IMR-90 (cell line): ENCODE data around the gene IKBIP. TPM values are rescaled to one million over a fixed set of nuclear protein-coding genes. Genes with fewer than 3 reads are reported as not detected.

ENCODE experiments used
- ATAC-seq: fragments of 200-7000 bp; cut with Tn5 transposase; 2 replicates; pipeline ENCODE4 v1.9.1; 2020; ENCODE audit warnings: low read depth, mild to moderate bottlenecking, moderate library complexity
- BruUV-seq: library from RNA; stranded (reverse); fragments of 400-500 nt; replicated peaks from 2 replicates; lab custom pipeline; 2021; lab: Mats Ljungman, UMichigan
- CTCF ChIA-PET: fragments of 300-600 bp; formaldehyde crosslinking; extraction: SDS; loops from one replicate; lab custom pipeline; 2021; ENCODE audit warnings: antibody characterized with exemption; lab: Yijun Ruan, JAX
- POLR2A ChIA-PET: fragments of 300-600 bp; sonication (Branson Sonifier 250); formaldehyde crosslinking; loops from one replicate; lab custom pipeline; 2022; ENCODE audit warnings: antibody characterized with exemption; ENCODE audit not compliant: unreplicated experiment; lab: Charles Lee
- DNase-seq: peaks from one replicate; pipeline ENCODE4 v3.0.0; 2013
- H2AFZ ChIP-seq: replicated peaks from 2 replicates; pipeline ENCODE3; 2013; ENCODE audit warnings: low read length, mild to moderate bottlenecking; ENCODE audit not compliant: poor library complexity
- H2AK5ac ChIP-seq: 2 replicates; pipeline ENCODE4 v1.6.1; 2013; ENCODE audit warnings: low read depth, low read length, inconsistent platforms
- H2AK9ac ChIP-seq: replicated peaks from 2 replicates; pipeline ENCODE3; 2013; ENCODE audit warnings: mild to moderate bottlenecking, low read depth, low read length, moderate library complexity; ENCODE audit not compliant: poor library complexity
- H2BK120ac ChIP-seq: 2 replicates; pipeline ENCODE4 v1.6.1; 2013; ENCODE audit warnings: low read depth, low read length, inconsistent platforms
- H2BK15ac ChIP-seq: 3 replicates; pipeline ENCODE4 v1.6.1; 2013; ENCODE audit warnings: low read depth, low read length, inconsistent platforms
- H2BK20ac ChIP-seq: 2 replicates; pipeline ENCODE4 v1.6.1; 2013; ENCODE audit warnings: low read depth, mild to moderate bottlenecking, inconsistent platforms, low read length, moderate library complexity
- H2BK5ac ChIP-seq: 2 replicates; pipeline ENCODE4 v1.6.1; 2013; ENCODE audit warnings: mild to moderate bottlenecking, low read depth, low read length, inconsistent platforms; ENCODE audit not compliant: poor library complexity, severe bottlenecking
- H3K14ac ChIP-seq: replicated peaks from 2 replicates; pipeline ENCODE4 v1.6.1; 2013; ENCODE audit warnings: low read depth, low read length, inconsistent platforms
- H3K18ac ChIP-seq: 2 replicates; pipeline ENCODE4 v1.6.1; 2013; ENCODE audit warnings: low read depth, low read length, control low read depth
- H3K23ac ChIP-seq: 2 replicates; pipeline ENCODE4 v1.6.1; 2013; ENCODE audit warnings: low read depth, low read length, inconsistent platforms
- H3K27ac ChIP-seq: 2 replicates; pipeline ENCODE4 v1.5.1; 2013; ENCODE audit warnings: mild to moderate bottlenecking, control low read depth, low read length; ENCODE audit not compliant: insufficient read depth
- H3K27me3 ChIP-seq: 2 replicates; pipeline ENCODE4 v1.6.1; 2013; ENCODE audit warnings: low read length; ENCODE audit not compliant: control insufficient read depth, insufficient read depth
- H3K36me3 ChIP-seq: 2 replicates; pipeline ENCODE4 v1.6.1; 2013; ENCODE audit warnings: low read length, mixed read lengths; ENCODE audit not compliant: control insufficient read depth, insufficient read depth
- H3K4ac ChIP-seq: 2 replicates; pipeline ENCODE4 v1.6.1; 2013; ENCODE audit warnings: low read depth, low read length, inconsistent platforms
- H3K4me1 ChIP-seq: 2 replicates; pipeline ENCODE4 v1.6.1; 2013; ENCODE audit warnings: low read length, mixed read lengths; ENCODE audit not compliant: control insufficient read depth, insufficient read depth
- H3K4me2 ChIP-seq: 2 replicates; pipeline ENCODE4 v1.6.1; 2013; ENCODE audit warnings: low read depth, mild to moderate bottlenecking, control low read depth, low read length, moderate library complexity
- H3K4me3 ChIP-seq: 2 replicates; pipeline ENCODE4 v1.5.1; 2013; ENCODE audit warnings: low read depth, mild to moderate bottlenecking, control low read depth, low read length, moderate library complexity; ENCODE audit not compliant: insufficient read depth
- H3K56ac ChIP-seq: 2 replicates; pipeline ENCODE4 v1.6.1; 2013; ENCODE audit warnings: low read length, inconsistent platforms; ENCODE audit not compliant: insufficient read depth; ENCODE audit errors: extremely low read depth
- H3K79me1 ChIP-seq, 2 experiments: 2 replicates each; pipeline ENCODE4 v1.6.1; 2013; ENCODE audit warnings: low read length in 2 of 2, inconsistent platforms in 1 of 2, low read depth in 1 of 2
- H3K9ac ChIP-seq: 2 replicates; pipeline ENCODE4 v1.6.1; 2013; ENCODE audit warnings: low read depth, low read length, control low read depth
- H3K9me1 ChIP-seq: 2 replicates; pipeline ENCODE4 v1.6.1; 2013; ENCODE audit warnings: low read length, inconsistent platforms; ENCODE audit not compliant: insufficient read depth
- H3K9me3 ChIP-seq: 2 replicates; pipeline ENCODE4 v1.6.1; 2013; ENCODE audit warnings: low read length; ENCODE audit not compliant: control insufficient read depth, insufficient read depth
- H4K20me1 ChIP-seq: 2 replicates; pipeline ENCODE4 v1.6.1; 2013; ENCODE audit warnings: low read length, inconsistent platforms; ENCODE audit not compliant: insufficient read depth
- H4K5ac ChIP-seq: 2 replicates; pipeline ENCODE4 v1.6.1; 2013; ENCODE audit warnings: mild to moderate bottlenecking, low read depth, low read length, control low read depth
- H4K8ac ChIP-seq, 2 experiments: 2 replicates each; pipeline ENCODE4 v1.6.1; 2013; ENCODE audit warnings: low read depth in 2 of 2, low read length in 2 of 2, control low read depth in 1 of 2, inconsistent platforms in 1 of 2
- H4K91ac ChIP-seq: 2 replicates; pipeline ENCODE4 v1.6.1; 2013; ENCODE audit warnings: low read depth, low read length, inconsistent platforms; ENCODE audit not compliant: insufficient read depth
- CEBPB ChIP-seq: IDR thresholded peaks from 2 replicates; pipeline ENCODE4 v1.6.1; 2012; ENCODE audit warnings: low read depth, low read length, improper control_type of control experiment
- CHD1 ChIP-seq: IDR thresholded peaks from 2 replicates; pipeline ENCODE4 v1.6.1; 2012; ENCODE audit warnings: low read depth, low read length, improper control_type of control experiment
- MAFK ChIP-seq: IDR thresholded peaks from 2 replicates; pipeline ENCODE4 v1.6.1; 2012; ENCODE audit warnings: low read depth, low read length, improper control_type of control experiment
- RCOR1 ChIP-seq: IDR thresholded peaks from 2 replicates; pipeline ENCODE4 v1.6.1; 2012; ENCODE audit warnings: mild to moderate bottlenecking, low read length, improper control_type of control experiment; ENCODE audit not compliant: insufficient replicate concordance
- WGBS, 2 experiments: methylation state at CpG; one replicate each; pipeline versions ENCODE4 v1.1.5 to v1.1.7; 2013; ENCODE audit warnings: missing lambda C conversion rate in 2 of 2; ENCODE audit not compliant: insufficient read length in 1 of 2; ENCODE audit errors: extremely low coverage in 2 of 2; 5-methylcytosine and 5-hydroxymethylcytosine counted together
- dilution Hi-C: fragments of 300-500 bp; cut with HindIII; formaldehyde crosslinking; loops from one replicate; pipeline ENCODE4 v1.14.3; 2018; ENCODE audit warnings: low sequenced_read_pairs; ENCODE audit not compliant: unreplicated experiment
- in situ Hi-C: fragments of 300-500 bp; cut with MboI; formaldehyde crosslinking; loops from 3 replicates; pipeline ENCODE4 v1.14.3; 2019; ENCODE audit warnings: low sequenced_read_pairs, inconsistent platforms, mixed read lengths
- intact Hi-C: fragments of 100-400 bp; cut with micrococcal nuclease; formaldehyde crosslinking; loops from 2 replicates; pipeline ENCODE4 v1.10.0; 2022
- polyA plus RNA-seq, 3 experiments: library from polyadenylated mRNA; depleted of rRNA; stranded (reverse); fragments of >200 nt; gene quantifications; 2 replicates each; pipeline ENCODE4 v1.2.3, GENCODE V29; 2012; ENCODE audit warnings: low replicate concordance in 1 of 3
- total RNA-seq: library from RNA; depleted of rRNA; stranded (reverse); fragments of >200 nt; gene quantifications from 2 replicates; pipeline ENCODE4 v1.2.3, GENCODE V29; 2012

The IKBIP gene
- total and polyA plus RNA-seq, 2 of the 4 experiments (the other 2 are of a cell fraction) = 37.1 to 52.7 TPM

- H2AK5ac ChIP-seq = no peak overlapping the region
- H3K79me1 ChIP-seq = no peaks in the 10 kb centered on the region
- H2BK20ac ChIP-seq = no peak overlapping the region
- 90% methylated on average over 2 of the region's 5 CpGs; no CpG with 5 or more reads in 1 of the 2 experiments for WGBS, 2 experiments
- H3K9ac ChIP-seq = no peak overlapping the region
- no peaks in the 10 kb centered on the region for H4K20me1 ChIP-seq
- no peak overlapping the region for H3K23ac ChIP-seq
- intact Hi-C loops = no loop called here
- TF ChIP-seq CEBPB = no peak
- no peak for TF ChIP-seq MAFK
- TF ChIP-seq CHD1 = no peak
- no peak for TF ChIP-seq RCOR1
- H4K5ac ChIP-seq = no peak overlapping the region
- 0 out of 2 replicates have a peak, but pooled peaks cover 3% of the 10 kb centered on the region for H3K9me1 ChIP-seq
- POLR2A ChIA-PET = no interaction called here
- no peak overlapping the region for H3K18ac ChIP-seq
- no peak overlapping the region for H2BK120ac ChIP-seq
- no peak overlapping the region for H4K8ac ChIP-seq
- H2BK5ac ChIP-seq = no peak overlapping the region
- no peak overlapping the region for H3K4me3 ChIP-seq
- H3K27ac ChIP-seq = no peak overlapping the region
- H2AK9ac ChIP-seq = no peak overlapping the region
- no peak overlapping the region for H3K14ac ChIP-seq
- dilution Hi-C loops = no loop called here
- no peaks in the 10 kb centered on the region for H3K27me3 ChIP-seq
- CTCF ChIA-PET = interaction anchor here (0.6 to 1.0 kb wide), 4 partner anchors 20 to 218 kb away, joined by 4 to 8 read pairs (median 6); no protein-coding TSS in a partner anchor
- no peak overlapping the region for H3K4ac ChIP-seq
- DNase-seq = no peak
- no peak overlapping the region for H2AFZ ChIP-seq
- H3K56ac ChIP-seq = no peak overlapping the region
- H2BK15ac ChIP-seq = no peak overlapping the region
- no peaks in the 10 kb centered on the region for H3K9me3 ChIP-seq
- no peaks in the 10 kb centered on the region for H3K36me3 ChIP-seq
- H4K91ac ChIP-seq = no peak overlapping the region
- no TSS peak for BruUV-seq
- no peak for ATAC-seq
- no peaks in the 10 kb centered on the region for H3K4me1 ChIP-seq
- H3K4me2 ChIP-seq = no peak overlapping the region
- in situ Hi-C loops = no loop called here
These were observed 57.5 kb downstream of the IKBIP start for GRCh38 chr12:98587084-98587483.
